ENCODE measurements around the gene PTCRA.
"Not testable (repeated sequence)": the region's sequence is repeated elsewhere in the genome, so short reads cannot be mapped to it uniquely, and the experiment has no call there.

PTCRA gene

DNA sequence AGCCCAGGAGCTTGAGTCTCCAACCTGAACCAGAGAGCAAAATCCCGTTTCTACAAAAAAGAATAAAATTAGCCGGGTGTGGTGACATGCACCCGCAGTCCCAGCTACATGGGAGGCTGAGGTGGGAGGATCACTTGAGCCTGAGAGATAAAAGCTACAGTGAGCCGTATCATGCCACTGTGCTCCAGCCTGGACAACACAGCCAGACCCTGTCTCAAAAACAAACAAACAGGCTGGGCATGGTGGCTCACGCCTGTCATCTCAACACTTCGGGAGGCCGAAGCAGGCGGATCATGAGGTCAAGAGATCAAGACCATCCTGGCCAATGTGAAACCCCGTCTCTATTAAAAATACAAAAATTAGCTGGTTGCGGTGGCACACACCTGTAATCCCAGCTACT, 11.4 kb upstream of the PTCRA start:
- no peak for DNase-seq (ENCODE audit: low read depth)

DNA sequence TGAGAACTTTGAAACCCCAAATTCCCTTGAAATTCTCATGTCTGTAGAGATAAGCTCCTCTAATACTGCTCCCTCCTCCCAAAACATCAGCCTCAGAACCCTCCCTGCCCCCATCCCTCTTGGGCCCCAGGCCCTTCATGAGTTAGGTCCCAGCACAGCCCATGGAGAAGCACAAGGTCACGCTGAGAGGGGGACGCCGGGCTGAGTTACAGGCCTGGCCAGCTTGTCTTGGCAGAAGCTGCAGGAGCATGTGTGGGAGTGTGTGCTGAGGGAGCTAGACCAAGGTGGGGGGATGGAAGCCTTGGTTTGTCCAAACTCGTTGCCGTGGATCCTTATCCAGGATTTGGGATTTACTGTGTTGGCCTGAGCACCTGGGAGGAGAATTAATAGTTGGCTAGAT, 8.5 kb upstream of the PTCRA start:
- no peak for DNase-seq (ENCODE audit: low read depth)

DNA sequence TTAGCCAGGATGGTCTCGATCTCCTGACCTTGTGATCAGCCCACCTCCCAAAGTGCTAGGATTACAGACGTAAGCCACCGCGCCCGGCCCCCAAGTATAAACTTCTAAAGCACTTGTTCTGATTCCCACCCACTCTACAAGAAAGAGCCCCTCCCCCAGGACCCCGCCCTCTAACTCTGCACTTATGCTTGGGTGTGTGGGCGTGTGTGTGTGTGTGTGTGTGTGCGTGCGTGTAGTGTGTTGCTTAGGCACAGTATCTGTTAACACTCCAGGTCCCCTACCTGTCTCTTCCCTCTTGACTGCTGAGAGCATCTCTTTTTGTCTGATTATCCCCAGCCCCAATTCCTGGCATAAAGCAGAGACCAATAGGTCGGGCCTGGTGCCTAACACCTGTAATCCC, 6.0 kb upstream of the PTCRA start:
- no peak for DNase-seq (ENCODE audit: low read depth)

DNA sequence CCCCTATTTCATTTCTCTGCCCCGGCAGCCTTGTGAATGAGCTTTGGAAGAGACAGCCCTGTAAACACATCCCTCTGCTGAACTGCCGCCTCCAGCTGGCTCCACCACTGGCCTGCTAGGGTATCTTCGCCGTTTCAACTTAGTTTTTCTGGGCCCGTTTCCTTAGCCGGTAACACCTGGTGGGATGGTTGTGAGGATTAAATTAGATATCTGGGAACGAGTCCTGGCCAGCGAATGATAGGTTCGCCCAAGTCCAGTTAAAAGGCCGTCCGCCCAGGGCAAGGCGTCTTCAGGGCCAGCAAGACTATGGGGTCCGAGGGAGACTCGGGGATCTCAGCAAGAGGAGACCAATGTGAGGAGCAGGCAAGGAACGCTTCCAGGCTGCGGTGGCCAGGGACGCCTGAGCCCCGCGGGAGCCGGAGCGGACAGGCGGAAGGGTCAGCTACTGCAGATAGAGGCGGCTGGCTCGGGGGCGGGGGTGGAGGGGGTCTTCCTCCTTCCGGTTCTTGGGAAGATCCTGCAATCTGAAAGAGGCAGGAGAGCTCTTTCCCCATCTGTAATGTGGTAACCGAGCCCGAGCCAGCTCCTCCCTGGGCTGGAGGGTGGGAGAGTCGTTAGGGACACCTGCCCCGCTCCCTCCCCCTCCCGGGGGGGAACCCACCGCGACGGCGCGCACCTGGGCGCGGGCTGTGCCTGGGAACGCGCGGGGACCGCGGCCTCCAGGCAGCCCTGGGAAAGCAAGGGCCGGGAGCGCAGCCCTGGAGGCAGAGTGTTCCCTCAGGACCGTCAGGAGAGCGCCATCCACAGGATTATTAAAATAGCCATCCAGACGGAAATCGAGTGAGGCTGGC, 4.5 kb upstream of the PTCRA start:
- DNase-seq (ENCODE audit: low read depth) = no peak

DNA sequence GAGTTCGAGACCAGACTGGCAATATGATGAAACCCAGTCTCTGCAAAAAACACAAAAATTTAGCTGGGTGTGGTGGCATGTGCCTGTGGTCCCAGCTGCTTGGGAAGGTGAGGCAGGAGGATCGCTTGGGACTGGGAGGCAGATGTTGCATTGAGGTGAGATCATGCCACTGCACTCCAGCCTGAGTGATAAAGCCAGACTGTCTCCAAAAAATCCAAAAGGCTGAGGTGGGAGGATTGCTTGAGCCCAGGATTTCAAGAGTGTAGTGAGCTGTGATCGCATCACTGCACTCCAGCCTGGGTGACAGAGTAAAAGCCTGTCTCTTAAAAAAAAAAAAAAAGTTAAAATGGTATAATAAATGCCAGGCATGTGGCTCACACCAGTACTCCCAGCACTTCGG, 1.3 kb upstream of the PTCRA start:
- DNase-seq (ENCODE audit: low read depth) = no peak

DNA sequence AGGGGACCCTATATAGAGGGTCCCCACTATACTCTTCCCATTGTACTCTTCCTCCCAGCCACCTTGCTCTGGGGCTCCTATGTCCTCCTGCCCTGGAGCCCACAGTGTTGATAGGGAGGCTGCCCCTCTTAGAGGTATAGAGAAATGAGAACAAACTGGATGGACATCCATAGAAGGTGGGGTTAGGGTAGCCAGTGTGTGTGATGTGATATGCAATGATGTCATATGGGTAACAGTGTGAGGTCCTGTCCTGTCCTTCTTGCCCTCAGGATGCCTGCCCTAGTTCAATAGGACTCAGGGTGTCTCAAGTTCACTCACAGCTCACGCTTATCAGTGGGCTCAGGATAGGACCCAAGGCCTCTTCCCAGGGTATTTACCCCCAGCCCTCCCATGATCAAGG, 435 bp downstream of the PTCRA start:
- no peak for DNase-seq (ENCODE audit: low read depth)

DNA sequence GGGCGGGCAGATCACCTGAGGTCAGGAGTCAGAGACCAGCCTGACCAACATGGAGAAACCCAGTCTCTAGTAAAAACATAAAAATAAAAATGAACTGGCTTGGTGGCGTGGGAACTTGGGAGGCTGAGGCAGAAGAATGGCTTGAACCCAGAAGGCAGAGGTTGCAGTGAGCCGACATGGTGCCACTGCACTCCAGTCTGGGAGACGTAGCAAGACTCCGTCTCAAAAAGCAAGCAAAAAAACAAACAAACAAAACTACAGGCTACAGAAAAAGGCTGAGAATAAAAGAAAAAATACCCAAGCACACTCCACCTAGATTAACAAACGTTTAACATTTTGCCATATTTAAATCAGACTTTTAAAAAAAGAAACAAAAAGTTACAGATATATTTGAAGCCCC, 5.9 kb downstream of the PTCRA start:
- DNase-seq (ENCODE audit: low read depth) = no peak

DNA sequence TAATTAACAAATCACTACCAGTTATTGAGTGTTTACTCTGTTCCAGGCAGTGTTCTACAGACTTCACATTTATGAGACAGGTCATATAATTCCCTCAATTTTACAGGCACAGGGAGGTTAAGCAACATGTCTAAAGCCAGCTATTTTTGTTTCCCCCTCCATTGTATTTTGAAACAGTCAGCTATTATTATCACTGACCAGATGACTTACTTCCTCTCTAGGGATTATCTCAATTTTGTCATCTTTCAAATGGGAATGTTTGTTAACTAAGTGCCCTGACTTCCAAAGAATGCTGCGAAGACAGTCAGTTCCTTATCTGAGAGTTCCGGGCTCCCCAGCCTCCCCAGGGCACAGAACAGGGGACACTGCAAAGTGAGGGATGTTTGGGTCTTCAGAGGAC, 7.8 kb downstream of the PTCRA start:
- DNase-seq (ENCODE audit: low read depth) = no peak

DNA sequence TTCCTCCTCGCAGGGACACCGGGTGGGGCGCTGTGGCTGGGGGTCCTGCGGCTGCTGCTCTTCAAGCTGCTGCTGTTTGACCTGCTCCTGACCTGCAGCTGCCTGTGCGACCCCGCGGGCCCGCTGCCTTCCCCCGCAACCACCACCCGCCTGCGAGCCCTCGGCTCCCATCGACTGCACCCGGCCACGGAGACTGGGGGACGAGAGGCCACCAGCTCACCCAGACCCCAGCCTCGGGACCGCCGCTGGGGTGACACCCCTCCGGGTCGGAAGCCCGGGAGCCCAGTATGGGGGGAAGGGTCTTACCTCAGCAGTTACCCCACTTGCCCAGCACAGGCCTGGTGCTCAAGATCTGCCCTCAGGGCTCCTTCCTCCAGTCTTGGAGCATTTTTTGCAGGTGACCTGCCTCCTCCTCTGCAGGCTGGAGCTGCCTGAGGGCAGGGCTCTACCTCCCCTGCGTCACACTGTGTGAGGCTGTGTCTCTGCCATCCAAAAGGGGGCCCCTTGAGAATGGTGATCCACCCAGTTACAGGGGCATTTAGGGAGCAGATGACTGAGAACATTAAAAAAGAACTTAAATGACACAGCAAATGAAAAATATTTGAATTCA, 9.5 kb downstream of the PTCRA start:
- no peak for DNase-seq (ENCODE audit: low read depth)

DNA sequence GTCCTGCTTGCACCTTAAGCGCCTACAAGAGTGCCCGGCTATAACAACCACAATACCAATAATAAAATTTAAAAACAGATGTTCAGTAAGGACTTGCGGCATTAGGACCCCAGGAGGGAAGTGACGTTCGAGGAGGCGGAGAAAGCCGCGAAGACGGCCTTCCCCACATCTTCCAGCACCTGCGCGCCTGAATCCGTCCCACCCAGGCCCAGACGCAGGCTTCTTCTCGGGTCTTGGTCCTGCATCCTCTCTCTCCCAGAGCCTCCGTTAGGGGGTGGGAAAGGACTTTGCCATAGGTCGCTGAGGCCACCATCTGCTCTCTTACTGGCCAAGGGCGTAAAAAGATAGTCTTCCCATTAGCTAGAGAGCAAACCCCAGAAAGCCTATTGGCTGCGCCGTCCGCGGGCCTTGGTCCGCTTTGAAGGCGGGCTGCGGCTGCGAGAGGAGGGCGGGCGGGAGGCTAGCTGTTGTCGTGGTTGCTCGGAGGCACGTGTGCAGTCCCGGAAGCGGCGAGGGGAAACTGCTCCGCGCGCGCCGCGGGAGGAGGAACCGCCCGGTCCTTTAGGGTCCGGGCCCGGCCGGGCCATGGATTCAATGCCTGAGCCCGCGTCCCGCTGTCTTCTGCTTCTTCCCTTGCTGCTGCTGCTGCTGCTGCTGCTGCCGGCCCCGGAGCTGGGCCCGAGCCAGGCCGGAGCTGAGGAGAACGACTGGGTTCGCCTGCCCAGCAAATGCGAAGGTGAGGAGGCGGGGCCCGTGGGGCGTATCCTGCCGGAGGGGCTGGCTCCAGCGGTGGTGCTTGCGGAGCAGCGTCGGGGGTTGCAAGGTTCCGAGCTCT, 13.3 kb downstream of the PTCRA start, which contains the start of gene CNPY3:
Gene CNPY3, plus strand, starts transcription at position 495 of the 835 bp plus-strand sequence. Its CDS starts 91 bp downstream, at position 586.
- DNase-seq (ENCODE audit: low read depth) = peak; percentile 89

DNA sequence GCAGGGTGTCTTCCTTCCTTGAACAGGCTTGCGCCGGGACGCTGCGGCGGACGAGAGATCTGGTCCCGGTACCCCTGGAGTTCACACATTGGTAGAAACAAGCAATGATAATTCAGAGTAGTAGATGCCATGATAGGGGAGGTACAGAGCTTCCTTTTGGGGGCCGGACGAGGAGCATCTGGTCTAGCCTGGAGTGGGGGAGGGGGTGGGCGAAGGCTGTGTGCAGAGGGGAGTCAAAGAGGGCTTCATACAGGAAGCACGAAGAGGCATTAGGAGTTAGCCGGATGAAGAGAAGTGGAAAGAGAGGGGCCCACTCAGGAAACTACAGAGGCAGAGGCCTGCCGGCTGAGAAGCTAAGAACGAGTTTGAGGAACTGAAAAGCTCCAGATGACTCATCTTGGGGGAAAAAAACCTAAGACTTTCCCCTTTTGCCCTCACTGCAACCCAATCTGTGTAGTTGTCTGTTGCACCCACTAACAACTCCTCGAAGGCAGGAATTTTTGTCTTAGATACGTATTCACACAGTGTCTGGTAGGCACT, 14.0 kb downstream of the PTCRA start:
- peak; percentile 37 for DNase-seq (ENCODE audit: low read depth)

DNA sequence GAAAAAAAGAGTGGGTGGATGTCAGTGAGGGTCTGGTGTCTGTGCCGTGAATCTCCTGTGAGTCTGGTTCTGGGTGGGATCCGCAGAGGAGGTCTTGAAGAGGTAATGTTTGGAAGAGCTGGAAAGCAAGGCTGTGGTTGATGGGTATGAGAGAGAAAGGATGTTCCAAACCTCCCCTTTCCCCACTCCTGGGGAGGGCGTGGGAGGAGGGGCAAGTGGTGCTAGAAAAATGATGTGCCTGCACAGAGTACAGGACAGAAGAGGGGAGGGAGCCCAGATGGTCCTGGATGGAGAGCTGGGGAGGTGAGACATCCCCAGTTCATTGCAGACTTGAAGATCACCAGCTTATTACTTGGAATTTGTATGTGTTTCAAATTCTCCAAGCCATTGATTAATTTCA, 16.6 kb downstream of the PTCRA start:
- no peak for DNase-seq (ENCODE audit: low read depth)

DNA sequence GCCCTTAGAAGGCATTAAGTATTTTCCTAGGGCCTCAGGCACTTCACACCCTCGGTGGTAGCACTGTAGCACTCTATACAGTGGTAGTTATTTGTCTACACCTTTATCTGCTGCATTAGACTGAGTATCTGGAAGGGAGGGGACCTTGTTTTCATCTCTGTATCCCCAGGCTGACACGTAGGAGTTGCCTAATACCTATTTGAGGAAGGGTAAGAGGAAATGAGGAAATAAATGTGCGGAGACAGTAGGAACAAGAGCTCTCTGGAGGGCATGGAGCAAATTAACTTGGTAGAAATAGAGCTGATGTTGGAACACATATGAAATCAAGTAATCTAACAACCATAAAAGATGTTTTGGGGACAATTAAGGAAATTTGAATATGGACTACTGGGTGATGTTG, 17.4 kb downstream of the PTCRA start:
- no peak for DNase-seq (ENCODE audit: low read depth)

DNA sequence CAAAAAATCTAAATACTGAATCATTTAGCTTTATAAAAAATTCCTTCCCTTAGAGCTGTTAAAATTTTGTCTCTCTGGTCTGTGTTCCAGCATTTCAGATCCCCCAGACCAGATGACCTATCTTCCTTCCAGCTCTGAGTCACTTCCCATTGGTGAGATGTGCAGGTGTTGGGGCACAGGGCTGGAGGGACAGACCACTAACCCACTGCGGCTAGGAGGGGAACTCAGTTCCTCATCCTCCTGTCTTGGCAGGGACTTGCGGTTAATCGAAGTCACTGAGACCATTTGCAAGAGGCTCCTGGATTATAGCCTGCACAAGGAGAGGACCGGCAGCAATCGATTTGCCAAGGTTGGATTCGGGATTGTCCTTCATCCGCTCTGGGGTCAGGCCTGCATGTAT, 19.5 kb downstream of the PTCRA start:
- DNase-seq (ENCODE audit: low read depth) = no peak

DNA sequence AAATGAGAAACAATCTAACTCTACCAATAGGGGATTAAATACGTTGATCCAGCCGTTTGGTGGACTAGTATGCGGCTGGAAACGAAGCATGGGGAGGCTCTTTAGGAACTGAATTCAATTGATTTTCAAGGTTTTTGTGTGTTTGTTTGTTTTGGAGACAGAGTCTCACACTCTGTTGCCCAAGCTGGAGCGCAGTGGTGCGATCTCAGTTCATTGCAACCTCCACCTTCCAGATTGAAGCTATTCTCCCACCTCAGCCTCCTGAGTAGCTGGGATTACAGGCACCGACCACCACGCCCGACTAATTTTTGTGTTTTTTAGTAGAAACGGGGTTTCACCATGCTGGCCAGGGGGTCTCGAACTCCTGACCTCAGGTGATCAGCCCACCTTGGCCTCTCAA, 20.5 kb downstream of the PTCRA start:
- DNase-seq (ENCODE audit: low read depth) = no peak

DNA sequence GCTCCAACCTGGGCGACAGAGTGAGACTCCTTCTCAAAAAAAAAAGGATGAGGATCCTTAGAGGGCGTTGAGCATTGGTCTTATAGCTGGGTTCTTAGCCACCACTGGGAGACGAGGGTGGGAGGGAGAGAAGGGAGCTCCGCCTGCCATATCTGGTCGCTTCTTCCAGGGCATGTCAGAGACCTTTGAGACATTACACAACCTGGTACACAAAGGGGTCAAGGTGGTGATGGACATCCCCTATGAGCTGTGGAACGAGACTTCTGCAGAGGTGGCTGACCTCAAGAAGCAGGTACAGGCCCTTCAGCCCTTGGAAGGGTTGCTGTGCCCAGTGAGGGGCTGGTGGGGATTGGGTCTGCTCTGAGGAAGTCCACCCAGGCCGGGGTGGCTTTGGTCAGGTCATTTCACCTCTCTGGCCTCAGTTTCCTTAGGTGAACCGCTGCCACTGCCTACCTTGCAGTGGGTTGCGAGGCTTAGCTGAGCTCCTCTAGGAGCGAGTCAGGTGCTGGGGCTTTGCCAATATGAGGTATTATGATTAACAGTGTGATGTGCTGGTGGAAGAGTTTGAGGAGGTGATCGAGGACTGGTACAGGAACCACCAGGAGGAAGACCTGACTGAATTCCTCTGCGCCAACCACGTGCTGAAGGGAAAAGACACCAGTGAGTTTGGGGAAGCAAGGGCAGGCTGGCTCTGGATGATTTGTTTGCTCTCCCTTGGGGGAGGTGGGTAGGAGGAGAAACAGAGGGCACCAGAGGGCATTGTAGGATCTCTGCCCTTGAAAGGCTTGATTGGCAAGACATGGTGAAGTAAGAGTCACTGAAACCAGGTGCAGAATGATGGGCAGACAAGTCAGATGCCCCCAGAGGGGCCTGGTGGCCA, 21.9 kb downstream of the PTCRA start:
- no peak for DNase-seq (ENCODE audit: low read depth)

DNA sequence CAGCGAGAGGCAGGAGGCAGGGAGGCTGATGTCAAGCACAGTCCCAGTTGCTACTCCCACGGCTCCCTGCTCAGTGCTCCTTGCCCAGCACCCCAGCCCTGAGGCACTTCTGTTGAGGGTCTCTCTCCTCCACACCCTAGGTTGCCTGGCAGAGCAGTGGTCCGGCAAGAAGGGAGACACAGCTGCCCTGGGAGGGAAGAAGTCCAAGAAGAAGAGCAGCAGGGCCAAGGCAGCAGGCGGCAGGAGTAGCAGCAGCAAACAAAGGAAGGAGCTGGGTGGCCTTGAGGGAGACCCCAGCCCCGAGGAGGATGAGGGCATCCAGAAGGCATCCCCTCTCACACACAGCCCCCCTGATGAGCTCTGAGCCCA, 22.6 kb downstream of the PTCRA start:
- no peak for DNase-seq (ENCODE audit: low read depth)

DNA sequence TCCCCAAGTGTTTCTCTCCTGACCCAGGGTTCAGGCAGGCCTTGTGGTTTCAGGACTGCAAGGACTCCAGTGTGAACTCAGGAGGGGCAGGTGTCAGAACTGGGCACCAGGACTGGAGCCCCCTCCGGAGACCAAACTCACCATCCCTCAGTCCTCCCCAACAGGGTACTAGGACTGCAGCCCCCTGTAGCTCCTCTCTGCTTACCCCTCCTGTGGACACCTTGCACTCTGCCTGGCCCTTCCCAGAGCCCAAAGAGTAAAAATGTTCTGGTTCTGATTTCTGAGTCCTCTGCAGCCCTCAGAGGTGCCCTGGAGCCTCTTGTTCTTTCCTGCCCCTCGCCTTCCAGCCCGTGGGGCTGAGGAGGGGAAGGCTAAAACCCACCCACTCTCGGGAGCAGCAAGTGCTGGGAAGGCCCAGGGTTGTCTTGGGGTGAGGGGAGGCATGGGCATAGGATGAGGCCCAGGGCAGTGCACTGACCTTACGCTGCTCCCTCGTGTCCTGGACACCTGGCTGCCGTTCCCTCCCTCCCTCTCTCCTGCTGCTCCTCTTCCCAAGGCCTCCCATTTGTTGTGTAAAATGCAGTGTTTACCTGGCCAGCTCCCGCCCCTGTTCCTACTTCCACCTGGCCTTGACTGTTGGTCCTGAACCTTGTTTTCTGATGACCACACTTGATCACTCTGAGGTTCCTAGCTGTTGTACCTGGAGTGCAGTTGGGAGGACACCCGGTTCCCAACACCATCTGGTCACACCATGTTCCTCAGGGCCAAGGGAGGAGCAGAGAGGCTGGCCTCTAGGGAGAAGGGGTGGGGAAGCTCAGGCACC, 23.3 kb downstream of the PTCRA start:
- DNase-seq (ENCODE audit: low read depth) = no peak

DNA sequence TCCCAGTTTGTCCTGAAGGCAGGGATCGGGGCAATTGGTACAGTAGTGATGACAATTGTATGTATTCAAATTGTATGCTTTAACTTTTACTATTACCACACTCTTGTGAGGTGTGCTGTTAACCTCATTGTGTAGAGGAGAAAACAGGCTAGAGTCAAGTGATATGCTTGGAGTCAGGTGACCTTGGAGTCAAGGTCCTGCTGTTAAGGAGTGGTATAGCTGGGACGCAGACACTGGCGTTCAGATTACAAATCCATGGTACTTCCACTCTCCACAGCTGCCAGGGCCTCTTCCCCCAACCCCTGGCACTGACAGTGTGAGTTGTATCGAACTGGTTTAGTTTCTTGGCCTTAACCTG, 23.9 kb downstream of the PTCRA start:
- no peak for DNase-seq (ENCODE audit: low read depth)

DNA sequence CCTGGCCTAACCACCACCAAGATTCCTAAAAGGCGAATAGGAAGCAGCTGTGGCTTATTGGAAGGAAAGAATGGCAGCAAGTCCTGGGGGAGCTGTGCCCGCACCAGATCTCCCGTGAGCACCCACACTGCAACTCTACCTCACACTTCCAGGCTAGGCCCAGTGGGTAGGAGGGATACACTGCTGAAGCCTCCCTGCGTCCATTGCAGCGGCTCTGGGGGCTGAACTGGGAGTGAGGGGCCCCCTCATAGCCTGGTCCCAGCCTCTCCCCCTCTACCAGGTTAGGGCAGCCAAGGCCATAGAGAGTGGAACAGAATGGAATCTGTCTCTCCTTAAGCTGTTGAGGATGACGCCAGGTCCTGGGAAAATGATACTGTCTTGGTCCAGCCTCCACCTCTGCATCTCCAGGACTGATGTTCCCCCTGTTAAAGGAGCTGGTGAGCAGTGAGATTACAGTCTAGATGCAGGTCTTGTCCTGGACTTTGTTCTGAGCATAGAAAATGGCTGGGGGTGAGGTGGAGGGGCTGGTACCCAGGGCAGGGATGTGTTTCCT, 24.7 kb downstream of the PTCRA start:
- DNase-seq (ENCODE audit: low read depth) = no peak

DNA sequence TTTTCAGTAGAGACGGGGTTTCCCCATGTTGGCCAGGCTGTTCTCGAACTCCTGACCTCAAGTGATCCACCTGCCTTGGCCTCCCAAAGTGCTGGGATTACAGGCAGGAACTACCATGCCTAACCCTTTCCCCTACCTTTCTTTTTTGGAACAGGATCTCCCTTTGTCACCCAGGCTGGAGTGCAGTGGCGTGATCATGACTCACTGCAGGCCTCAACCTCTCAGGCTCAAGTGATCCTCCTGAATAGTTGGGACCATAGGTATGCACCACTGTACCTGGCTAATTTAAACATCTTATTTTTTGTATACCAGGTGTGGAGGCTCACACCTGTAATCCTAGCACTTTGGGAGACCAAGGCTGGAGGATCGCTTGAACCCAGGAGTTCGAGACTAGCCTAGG, 25.5 kb downstream of the PTCRA start:
- DNase-seq (ENCODE audit: low read depth) = not testable (repeated sequence)

Data from activated T-helper 9 cell treated with anti-CD3 and anti-CD28 coated beads, Interleukin-2, amount 50 U/mL, for 16 hours (primary cell).